GM21619 (cell line): Measurements from ENCODE around the gene PSMC5.
"Not testable (repeated sequence)": the region's sequence is repeated elsewhere in the genome, so short reads cannot be mapped to it uniquely, and the experiment has no call there.

ENCODE experiments used
- ATAC-seq: cut with Tn5 transposase; IDR thresholded peaks from one replicate; pipeline ENCODE4 v1.9.1; 2021; ENCODE audit not compliant: unreplicated experiment

PSMC5 gene

DNA sequence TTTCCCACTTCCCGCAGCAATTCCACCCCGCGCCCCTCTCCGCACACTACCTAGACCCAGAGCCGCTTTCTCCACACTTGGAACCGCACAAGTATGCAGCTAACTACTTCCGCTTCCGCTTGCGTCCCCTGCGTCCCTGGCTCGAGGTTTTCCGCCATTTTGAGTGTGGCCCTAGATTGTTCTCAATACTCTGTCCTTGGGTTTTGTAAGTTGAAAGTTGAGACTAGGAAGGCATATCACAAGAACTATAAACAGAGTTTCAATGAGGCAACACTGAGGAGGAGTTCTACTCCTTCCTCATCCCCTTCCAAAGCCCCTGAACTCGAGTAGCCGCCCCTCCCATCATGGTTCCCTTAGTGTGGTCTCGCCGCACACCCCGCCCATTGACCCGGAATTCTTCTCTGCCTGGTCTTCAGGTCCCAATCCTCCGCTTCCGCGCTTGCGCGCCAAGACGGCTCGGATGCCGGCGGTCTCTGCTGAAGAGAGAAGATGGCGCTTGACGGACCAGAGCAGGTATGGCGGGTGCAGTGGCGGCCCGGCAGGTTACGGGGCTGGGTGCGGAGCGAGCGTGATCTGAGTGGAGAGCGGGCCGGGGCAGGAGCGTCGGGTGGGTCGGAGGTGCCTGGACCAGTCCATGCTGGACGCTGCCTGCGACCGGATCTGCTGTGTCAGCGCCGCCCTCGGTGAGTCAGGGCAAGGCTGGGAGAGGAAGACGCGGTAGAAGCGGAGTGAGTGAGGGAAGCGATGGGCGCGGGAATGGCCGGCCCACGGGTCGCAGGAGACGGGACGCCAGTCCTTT, at the start of gene PSMC5, which contains the start of gene FTSJ3:
TSS of gene PSMC5 (plus strand) at position 430 of the 799 bp plus-strand sequence. CDS start at position 490, 60 bp downstream.
TSS of gene FTSJ3 (minus strand) at position 662 of the 799 bp plus-strand sequence. CDS start 761 bp downstream, outside the sequence.
- peak; percentile 86 for ATAC-seq

DNA sequence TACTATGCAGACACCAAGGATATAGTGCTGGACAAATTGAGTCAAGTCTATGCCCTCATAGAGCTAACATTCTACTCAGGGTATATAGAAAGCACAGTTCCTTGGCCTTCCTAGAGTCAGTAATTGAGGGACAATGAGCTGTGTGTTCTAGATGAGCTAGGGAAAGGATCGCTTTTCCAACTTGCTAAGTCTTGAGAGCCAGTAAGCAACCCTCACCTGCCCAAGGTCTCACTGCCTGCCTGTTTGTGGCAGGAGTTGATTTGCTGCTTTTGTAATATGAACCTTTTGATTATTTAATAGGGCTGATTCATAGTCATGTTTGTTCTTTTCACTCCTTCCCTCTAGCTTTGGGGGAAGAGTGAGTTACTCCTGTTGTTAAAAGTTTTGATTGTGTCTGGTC, 46.7 kb upstream of the PSMC5 start:
- ATAC-seq: no peak

DNA sequence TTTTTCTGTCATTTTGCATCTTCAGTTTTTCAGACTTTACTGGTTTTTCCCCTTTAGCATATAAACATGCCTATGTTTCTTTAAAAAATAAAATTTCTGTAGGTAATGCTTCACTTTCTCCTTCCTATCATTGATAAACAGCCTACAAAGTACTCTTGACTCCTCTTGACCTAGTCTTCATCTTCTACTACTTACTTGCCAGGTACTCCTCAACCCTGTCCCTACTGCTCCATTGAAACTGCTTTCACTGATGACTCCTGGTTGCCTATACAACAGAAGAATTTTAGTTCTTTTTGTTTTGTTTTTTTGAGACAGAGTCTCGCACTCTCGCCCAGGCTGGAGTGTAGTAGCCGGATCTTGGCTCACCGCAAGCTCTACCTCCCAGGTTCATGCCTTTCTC, 46.3 kb upstream of the PSMC5 start:
- ATAC-seq: no peak

DNA sequence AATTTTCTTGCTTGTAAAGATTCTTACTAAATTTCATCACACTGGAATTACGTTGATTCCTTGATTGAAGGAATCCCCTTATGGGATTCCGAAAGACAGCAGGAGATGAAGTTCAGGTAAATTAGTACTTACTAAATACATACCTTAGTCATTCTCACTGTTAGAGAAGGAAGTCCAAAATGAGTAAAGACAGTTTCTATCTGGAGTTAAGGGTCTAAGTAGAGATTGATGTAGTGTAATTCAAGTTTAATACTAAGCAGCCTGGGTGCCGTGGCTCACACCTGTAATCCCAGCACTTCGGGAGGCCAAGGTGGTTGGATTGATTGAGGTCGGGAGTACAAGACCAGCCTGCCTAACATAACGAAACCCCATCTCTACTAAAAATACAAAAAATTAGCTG, 43.7 kb upstream of the PSMC5 start:
- ATAC-seq: no peak

DNA sequence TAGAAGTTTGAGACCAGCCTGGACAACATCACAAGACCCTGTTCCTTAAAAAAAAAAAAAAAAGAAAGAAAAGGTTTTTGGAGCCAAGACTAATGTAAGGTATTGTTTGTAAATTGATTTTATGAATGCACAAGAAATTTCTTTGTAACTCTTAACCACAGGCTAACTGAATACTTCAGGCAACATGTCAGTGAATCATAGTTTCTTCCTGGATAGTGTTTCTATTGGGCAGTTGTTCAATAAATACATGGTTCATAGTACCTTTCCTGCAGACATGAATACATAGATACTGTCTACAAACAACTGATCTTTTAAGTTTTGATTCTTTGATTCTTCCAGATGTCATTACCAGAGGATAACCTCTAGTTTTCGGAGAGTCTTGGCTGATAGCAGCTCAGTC, 41.7 kb upstream of the PSMC5 start:
- no peak for ATAC-seq

DNA sequence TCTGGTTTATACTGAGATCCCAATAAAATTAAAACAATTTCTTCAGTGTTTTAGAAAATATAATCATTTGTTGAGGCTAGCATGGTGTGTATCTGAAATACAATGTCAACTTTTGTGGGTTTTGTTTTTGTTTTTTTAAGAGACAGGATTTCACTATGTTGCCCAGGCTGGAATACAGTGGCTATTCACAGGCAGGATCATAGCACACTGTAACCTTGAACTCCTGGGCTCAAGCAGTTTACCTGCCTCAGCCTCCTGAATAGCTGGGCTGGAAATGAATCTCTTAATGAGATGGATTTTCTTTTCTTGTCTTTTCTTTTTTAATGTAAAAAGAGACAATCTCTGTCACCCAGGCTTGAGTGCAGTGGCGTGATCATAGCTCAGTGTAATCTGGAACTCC, 41.1 kb upstream of the PSMC5 start:
- ATAC-seq: no peak

DNA sequence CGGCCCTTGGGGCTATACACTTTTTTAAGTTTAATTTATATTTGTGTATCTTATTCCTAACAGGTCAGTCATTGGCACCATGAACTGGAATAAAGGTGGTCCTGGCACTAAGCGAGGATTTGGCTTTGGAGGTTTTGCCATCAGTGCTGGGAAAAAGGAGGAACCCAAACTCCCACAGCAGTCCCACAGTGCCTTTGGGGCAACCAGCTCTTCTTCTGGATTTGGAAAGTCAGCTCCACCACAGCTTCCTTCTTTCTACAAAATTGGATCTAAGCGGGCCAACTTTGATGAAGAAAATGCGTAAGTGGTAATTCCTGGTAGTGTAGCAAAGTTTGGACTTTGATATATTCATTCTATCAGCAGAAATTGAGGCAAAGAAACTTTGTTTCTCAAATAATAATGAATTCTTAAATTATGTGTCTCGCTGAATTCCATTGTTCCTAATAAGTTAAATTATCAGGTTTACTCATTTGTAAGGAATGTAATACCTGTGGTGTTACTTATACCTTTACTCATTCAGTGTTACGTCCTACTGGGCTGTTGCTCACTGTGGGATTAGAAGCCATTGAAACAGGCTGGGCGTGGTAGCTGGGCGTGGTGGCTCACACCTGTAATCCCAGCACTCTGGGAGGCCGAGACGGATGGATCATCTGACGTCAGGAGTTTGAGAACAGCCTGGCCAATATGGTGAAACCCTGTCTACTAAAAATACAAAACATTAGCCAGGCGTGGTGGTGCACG, 40.1 kb upstream of the PSMC5 start:
- ATAC-seq: no peak

DNA sequence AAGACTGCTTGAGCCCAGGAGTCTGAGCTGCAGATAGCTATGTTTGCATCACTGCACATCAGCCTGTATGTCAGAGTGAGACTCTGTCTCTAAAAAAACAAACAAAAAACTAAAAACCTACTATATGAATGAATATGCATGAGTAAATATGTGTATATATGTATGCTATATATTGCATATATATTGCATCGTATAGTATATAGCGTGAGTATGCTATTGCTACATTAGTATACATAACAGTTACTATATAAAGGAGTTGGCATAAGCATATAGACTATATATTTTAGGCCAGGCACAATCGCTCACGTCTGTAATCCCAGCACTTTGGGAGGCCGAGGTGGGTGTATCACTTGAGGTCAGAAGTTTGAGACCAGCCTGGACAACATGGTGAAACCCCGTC, 37.2 kb upstream of the PSMC5 start:
- no peak for ATAC-seq

DNA sequence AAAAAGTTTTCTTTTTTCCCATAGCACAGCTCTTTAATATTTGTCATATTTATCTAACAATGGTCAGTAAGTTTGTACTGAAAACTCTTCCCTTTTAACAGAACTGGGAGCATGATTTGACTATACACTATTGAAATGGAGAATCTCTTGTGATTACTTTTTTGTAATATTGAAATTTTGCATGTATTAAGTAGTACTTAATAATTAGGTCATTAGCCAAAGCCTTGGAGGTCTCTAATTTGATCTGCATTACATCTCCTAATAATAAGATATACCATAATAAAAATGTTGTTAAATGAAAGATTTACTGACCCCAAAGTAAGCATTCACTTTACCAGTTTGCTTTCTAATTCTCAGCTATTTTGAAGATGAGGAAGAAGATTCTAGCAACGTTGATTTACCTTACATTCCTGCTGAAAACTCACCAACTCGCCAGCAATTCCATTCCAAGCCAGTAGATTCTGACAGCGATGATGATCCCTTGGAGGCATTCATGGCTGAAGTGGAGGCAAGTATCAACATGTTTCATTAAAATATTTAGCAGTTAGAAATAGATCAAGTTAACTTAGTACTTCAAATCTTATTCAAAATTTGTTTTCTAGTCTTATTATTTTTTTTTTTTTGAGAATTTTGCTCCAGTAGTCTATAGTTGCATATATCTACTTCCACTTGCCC, 35.0 kb upstream of the PSMC5 start:
- ATAC-seq: no peak

DNA sequence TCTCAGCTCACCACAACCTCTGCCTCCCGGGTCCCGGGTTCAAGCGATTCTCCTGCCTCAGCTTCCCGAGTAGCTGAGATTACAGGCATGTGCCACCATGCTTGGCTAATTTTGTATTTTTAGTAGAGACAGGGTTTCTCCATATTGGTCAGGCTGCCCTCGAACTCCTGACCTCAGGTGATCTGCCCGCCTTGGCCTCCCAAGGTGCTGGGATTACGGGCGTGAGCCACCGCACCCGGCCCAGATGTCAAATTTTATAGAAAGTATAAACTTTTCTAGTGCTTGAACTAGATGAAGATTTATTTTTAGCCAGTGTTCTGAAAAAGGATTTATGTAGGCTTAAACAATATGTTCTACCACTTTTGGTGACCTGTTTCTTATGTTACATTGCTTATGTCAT, 30.9 kb upstream of the PSMC5 start:
- ATAC-seq: not testable (repeated sequence)

DNA sequence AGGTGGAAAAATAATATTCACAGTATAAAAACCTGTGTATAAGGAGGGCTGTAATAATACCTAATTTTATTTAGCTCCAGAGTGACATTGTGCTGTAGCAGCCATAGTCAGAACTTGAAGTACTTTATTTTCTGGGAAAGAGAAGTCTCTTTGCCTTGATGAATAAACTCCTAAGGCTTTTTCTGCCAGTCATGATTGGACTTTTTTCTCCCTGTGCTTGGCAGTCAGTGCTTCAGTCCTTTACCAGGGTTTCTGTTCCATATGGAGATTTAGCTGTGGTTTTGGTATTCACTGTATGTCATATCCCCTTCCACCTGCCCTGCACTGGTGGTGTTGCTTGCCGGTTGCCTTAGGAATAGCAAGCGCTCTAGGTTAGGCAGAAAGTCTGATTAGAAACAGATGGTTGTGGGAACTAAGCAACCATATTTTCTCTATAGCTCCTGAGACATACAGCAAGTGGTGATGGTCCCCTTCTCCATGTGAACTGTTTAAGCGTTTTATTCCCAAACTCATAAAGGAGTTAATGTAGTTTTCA, 28.6 kb upstream of the PSMC5 start:
- no peak for ATAC-seq

DNA sequence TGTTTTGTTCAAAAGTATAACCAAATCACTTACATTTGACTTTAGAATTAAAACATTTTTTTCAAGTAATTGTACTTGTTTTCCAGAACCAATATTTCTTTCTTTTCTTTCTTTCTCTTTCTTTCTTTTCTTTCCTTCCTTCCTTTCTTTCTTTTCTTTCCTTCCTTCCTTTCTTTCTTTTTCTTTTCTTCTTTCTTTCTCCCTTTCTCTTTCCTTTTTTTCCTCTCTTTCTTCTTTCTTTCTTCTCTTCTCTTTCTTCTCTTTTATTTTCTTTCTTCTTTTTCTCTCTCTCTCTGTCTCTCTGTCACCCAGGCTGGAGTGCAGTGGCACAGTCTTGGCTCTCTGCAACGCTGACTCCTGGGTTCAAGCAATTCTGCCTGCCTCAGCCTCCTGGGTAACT, 26.4 kb upstream of the PSMC5 start:
- no peak for ATAC-seq

DNA sequence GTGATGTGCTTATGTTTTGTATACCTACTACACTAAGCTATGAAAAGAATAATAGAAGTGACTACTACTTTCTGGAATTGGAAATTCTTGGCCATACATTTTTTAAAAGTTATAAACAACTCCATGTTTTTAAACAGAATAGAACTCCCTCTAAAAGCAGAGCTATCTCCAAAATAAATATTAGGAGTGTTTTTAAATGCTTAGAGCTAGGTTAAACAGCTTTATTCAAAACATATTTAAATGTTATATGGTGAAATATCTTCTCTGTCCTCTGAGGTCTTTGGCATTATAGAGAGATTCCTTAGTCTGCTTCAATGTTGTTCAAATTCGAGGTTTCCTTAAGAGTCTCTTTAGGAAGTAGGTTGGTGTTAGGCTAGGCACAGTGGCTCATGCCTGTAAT, 22.9 kb upstream of the PSMC5 start:
- no peak for ATAC-seq

DNA sequence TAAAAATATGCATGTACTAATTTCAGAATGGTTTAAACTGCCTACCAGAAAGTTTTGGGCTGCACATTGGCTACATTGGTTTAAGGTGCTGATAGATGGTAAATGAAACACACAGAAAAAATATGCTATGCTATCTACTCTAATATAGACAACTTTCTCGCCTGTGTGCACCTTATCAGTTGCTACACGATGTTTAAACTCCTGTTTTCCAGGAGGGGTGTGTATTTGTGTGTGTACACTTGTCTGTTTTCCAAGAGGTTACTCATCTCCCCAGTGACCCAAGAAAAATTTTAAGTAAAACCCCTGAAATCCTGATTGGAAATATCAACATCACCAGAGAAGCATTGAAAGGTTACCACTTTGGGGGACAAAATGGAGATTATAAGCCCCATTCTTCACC, 21.6 kb upstream of the PSMC5 start:
- ATAC-seq: no peak

DNA sequence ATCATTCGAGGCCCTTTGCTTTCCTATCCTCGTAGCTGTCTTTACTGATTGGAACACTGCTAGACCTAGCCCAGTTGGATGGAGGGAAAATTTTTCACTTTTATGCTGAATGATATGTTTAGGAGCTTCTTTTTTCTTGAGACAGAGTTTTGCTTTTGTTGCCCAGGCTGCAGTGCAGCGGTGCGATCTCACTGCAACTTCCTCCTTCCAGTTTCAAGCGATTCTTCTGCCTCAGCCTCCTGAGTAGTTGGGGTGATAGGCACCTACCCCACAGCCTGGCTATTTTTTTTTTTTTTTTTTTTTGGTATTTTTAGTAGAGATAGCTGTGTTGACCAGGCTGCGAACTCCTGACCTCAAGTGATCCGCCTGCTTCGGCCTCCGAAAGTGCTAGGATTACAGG, 17.3 kb upstream of the PSMC5 start:
- ATAC-seq: no peak

DNA sequence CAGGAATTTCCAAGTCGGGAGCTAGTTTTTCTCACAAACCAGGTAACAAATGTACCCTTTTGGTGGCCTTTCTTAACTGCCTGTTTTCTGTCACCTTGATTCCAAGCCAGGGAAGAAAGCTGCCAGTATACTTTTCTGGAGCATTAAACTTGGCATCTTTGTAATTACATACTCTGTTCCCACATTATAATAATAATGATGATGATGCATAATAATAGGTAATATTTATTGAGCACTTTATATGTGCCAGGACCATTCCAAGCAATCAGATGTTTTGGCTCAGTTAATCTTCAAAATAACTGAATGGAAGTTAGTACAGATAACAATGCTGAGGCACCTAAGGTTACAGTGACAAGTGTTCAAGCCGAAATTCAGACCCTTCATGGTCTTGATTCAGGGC, 11.1 kb upstream of the PSMC5 start:
- no peak for ATAC-seq

DNA sequence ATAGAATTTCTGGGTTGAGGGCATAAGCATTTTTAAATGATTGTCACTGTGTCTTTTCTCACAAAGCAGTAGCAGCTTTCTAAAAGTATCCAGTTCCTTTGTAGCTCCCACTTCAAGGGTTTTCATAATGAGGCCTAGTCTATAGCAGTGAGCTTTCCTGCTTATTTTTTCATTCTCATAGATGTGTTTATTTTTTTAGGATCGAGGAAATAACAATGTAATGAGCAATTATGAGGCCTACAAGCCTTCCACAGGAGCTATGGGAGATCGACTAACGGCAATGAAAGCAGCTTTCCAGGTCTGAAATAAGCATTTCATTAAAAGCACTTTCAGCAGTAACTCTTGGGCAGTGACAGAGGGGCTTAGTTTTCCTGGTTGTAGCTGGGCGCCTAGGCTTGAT, 10.6 kb upstream of the PSMC5 start:
- no peak for ATAC-seq

DNA sequence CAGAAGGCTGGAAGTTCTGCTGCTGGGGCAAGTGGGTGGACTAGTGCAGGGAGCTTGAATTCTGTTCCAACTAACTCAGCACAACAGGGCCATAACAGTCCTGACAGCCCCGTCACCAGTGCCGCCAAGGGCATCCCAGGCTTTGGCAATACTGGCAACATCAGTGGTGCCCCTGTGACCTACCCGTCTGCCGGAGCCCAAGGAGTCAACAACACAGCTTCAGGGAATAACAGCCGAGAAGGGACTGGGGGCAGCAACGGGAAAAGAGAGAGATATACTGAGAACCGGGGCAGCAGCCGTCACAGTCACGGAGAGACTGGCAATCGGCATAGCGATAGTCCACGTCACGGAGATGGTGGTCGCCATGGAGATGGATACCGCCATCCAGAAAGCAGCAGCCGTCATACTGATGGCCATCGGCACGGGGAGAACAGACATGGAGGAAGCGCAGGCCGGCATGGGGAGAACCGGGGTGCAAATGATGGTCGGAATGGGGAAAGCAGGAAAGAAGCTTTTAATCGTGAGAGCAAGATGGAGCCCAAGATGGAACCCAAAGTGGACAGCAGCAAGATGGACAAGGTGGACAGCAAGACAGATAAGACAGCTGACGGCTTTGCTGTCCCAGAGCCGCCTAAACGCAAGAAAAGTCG, 9.4 kb upstream of the PSMC5 start:
- ATAC-seq: no peak

DNA sequence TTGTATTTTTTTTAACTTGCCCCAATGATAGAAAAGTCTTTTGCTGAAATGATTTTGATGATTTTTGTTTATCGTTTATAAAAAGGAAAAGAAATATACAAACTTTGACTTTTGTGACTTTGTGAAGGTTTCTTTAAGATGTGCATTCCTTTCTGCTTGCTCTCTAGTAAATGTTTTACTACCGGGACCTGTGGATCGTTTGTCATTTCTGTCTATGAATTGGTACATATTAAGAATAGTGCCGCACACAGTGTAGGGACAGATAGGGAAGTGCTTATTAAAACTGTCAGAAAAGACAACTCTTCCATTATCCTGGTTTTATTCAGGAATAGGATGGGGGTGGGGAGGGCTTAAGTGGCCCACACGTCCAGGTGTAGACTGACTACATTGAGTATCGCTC, 8.1 kb upstream of the PSMC5 start:
- no peak for ATAC-seq

DNA sequence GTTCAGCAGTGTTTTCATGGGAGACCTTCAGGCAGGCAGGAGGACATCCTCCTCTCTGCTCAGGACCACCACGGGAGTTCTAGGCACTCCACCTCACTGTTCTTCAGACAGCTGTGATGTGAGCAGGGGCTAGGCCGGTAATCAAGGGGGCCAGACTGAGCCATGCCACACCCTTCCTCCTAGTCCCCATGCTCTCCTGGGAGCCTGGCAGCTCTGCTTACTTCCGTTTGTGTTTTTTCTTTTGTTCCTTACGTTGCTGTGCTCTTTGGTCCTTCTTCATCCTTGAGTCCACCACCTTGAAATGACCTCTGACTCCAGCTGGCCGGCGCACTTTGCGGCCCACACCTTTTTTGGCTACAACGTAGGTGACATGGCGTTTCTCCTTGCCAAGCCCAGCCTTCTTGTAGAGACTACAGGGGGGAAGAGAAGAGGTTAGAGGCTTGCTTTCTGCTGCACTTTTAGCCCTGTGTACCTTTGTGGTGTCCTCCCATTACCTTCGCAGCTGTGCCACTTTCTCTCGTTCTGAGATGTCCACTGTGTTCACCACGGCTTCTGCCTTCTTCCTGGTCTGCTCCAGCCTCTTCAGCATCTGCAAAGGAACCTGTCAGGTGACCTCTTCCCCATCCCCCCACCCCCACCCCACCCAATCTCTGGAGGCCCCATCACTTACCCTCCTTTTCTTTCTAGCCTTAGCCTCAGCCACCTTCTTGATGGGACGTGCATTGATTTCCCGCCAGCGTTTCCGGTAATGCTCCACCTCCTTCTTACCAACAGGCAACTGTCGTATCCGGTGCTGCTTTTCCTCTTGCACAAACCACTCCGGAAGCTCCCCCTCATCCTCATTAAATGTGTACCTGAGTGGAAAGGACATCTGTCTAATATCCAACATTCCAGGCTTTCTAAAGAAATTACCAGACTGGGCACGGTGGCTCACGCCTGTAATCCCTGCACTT, 7.4 kb upstream of the PSMC5 start:
- no peak for ATAC-seq
